ENCODE results near the gene INTS7. TPM values are rescaled to one million over a fixed set of nuclear protein-coding genes. Genes with fewer than 3 reads are reported as not detected.

Gene INTS7
- total and polyA plus RNA-seq, 2 experiments from 2014 or later, result 11.8 to 15.5 TPM

- H3K4me1 ChIP-seq (ENCODE audit: insufficient read depth), result peaks cover 36% of the 10 kb centered on the region
- DNase-seq (ENCODE audit: low spot score), result no peak
- no peaks in the 10 kb centered on the region for H4K20me1 ChIP-seq (ENCODE audit: insufficient read depth, poor library complexity, severe bottlenecking)
- WGBS (ENCODE audit: low lambda C conversion rate, missing lambda C conversion rate), result 82% methylated on average over 2 of the region's 2 CpGs
- peak overlapping the region; percentile 87 for H3K27ac ChIP-seq
- TF ChIP-seq EZH2 (IDR thresholded peaks at IDR 0.05; ENCODE audit: borderline replicate concordance) (no peak), CTCF (IDR thresholded peaks at IDR 0.05; ENCODE audit: poor library complexity) (no peak), EZH2phosphoT487 (IDR thresholded peaks at IDR 0.05; ENCODE audit: low read depth, severe bottlenecking, unreplicated experiment) (no peak)
- no peak overlapping the region for H3K4me3 ChIP-seq
- no peaks in the 10 kb centered on the region for H3K9me2 ChIP-seq (replicated peaks; ENCODE audit: insufficient read depth)
- H3K9me3 ChIP-seq (ENCODE audit: low read depth), result no peaks in the 10 kb centered on the region
- H3K36me3 ChIP-seq (replicated peaks; ENCODE audit: insufficient read depth, low read depth), result no peaks in the 10 kb centered on the region
- no peaks in the 10 kb centered on the region for H3K27me3 ChIP-seq
- H2AFZ ChIP-seq, result no peak overlapping the region
- peak overlapping the region; percentile 21 for H3K4me2 ChIP-seq
- H3K79me2 ChIP-seq, result no peaks in the 10 kb centered on the region
These were observed 119.4 kb downstream of the INTS7 start for GRCh38 chr1:211915924-211916323.

- no peaks in the 10 kb centered on the region for H3K9me2 ChIP-seq (replicated peaks; ENCODE audit: insufficient read depth)
- no peak for DNase-seq (ENCODE audit: low spot score)
- H3K27ac ChIP-seq, result peak overlapping the region; percentile 72
- no peak overlapping the region for H3K4me2 ChIP-seq
- H3K36me3 ChIP-seq (replicated peaks; ENCODE audit: insufficient read depth, low read depth), result no peaks in the 10 kb centered on the region
- no peak overlapping the region for H3K4me3 ChIP-seq
- H3K4me1 ChIP-seq (ENCODE audit: insufficient read depth), result peaks cover 37% of the 10 kb centered on the region
- 91% methylated on average over 13 of the region's 13 CpGs for WGBS (ENCODE audit: low lambda C conversion rate, missing lambda C conversion rate)
- H3K9me3 ChIP-seq (ENCODE audit: low read depth), result no peaks in the 10 kb centered on the region
- no peaks in the 10 kb centered on the region for H4K20me1 ChIP-seq (ENCODE audit: insufficient read depth, poor library complexity, severe bottlenecking)
- TF ChIP-seq CTCF (IDR thresholded peaks at IDR 0.05; ENCODE audit: poor library complexity), result no peak
- no peak for TF ChIP-seq EZH2phosphoT487 (IDR thresholded peaks at IDR 0.05; ENCODE audit: low read depth, severe bottlenecking, unreplicated experiment)
- TF ChIP-seq EZH2 (IDR thresholded peaks at IDR 0.05; ENCODE audit: borderline replicate concordance), result no peak
- no peaks in the 10 kb centered on the region for H3K27me3 ChIP-seq
- no peak overlapping the region for H2AFZ ChIP-seq
- no peaks in the 10 kb centered on the region for H3K79me2 ChIP-seq
These were observed 122.4 kb downstream of the INTS7 start for GRCh38 chr1:211912844-211913432.

- peaks cover 30% of the 10 kb centered on the region for H3K4me1 ChIP-seq (ENCODE audit: insufficient read depth)
- DNase-seq (ENCODE audit: low spot score), result peak; percentile 36
- TF ChIP-seq EZH2 (IDR thresholded peaks at IDR 0.05; ENCODE audit: borderline replicate concordance) (no peak), EZH2phosphoT487 (IDR thresholded peaks at IDR 0.05; ENCODE audit: low read depth, severe bottlenecking, unreplicated experiment) (no peak), CTCF (IDR thresholded peaks at IDR 0.05; ENCODE audit: poor library complexity) (no peak)
- H3K27me3 ChIP-seq, result no peaks in the 10 kb centered on the region
- H4K20me1 ChIP-seq (ENCODE audit: insufficient read depth, poor library complexity, severe bottlenecking), result no peaks in the 10 kb centered on the region
- no peak overlapping the region for H3K4me3 ChIP-seq
- no peak overlapping the region for H2AFZ ChIP-seq
- H3K9me2 ChIP-seq (replicated peaks; ENCODE audit: insufficient read depth), result no peaks in the 10 kb centered on the region
- H3K79me2 ChIP-seq, result no peaks in the 10 kb centered on the region
- WGBS (ENCODE audit: low lambda C conversion rate, missing lambda C conversion rate), result 43% methylated on average over 1 of the region's 1 CpG
- H3K36me3 ChIP-seq (replicated peaks; ENCODE audit: insufficient read depth, low read depth), result no peaks in the 10 kb centered on the region
- no peak overlapping the region for H3K4me2 ChIP-seq
- H3K27ac ChIP-seq, result peak overlapping the region; percentile 87
- no peaks in the 10 kb centered on the region for H3K9me3 ChIP-seq (ENCODE audit: low read depth)
These were observed 123.3 kb downstream of the INTS7 start for GRCh38 chr1:211912038-211912437.
